Skin epidermis (tissue), 12 donors: ENCODE results near the gene TOMM5.
"Not testable (repeated sequence)": the region's sequence is repeated elsewhere in the genome, so short reads cannot be mapped to it uniquely, and the experiment has no call there.

Experiments
- H3K27ac ChIP-seq, 21 experiments: fragments of 200-600 bp; sonication (generic) in 11 of 21; one replicate each; pipeline ENCODE4 v1.5.0; 2020; ENCODE audit warnings: mild to moderate bottlenecking in 3 of 21, inconsistent platforms in 2 of 21, moderate library complexity in 2 of 21
- H3K4me3 ChIP-seq, 7 experiments: fragments of 200-600 bp; sonication (generic) in 2 of 7; one replicate each; pipeline ENCODE4 v1.5.0; 2020; ENCODE audit warnings: inconsistent platforms in 2 of 7, mild to moderate bottlenecking in 2 of 7, moderate library complexity in 1 of 7

TOMM5 gene

GRCh38 chr9:37617832-37618231 lies 25.4 kb upstream of the TOMM5 start:
- Histone ChIP-seq H3K27ac (peak overlapping the region in 1 of 21 experiments; percentile 1), H3K4me3 (no peak overlapping the region)

GRCh38 chr9:37617161-37617560 lies 24.8 kb upstream of the TOMM5 start:
- Histone ChIP-seq H3K4me3 (no peak overlapping the region), H3K27ac (no peak overlapping the region)

GRCh38 chr9:37611961-37612360 lies 19.6 kb upstream of the TOMM5 start:
- Histone ChIP-seq H3K4me3 (no peak overlapping the region), H3K27ac (no peak overlapping the region)

- no peak overlapping the region for H3K27ac ChIP-seq
- no peak overlapping the region for H3K4me3 ChIP-seq
Observed at GRCh38 chr9:37611014-37611413, 18.6 kb upstream of the TOMM5 start.

- no peak overlapping the region for H3K27ac ChIP-seq
- no peak overlapping the region for H3K4me3 ChIP-seq
Observed at GRCh38 chr9:37609735-37610397, 17.5 kb upstream of the TOMM5 start.

- no peak overlapping the region for H3K4me3 ChIP-seq
- H3K27ac ChIP-seq = no peak overlapping the region
Observed at GRCh38 chr9:37608250-37608649, 15.9 kb upstream of the TOMM5 start.

- H3K4me3 ChIP-seq = peak overlapping the region in 1 of 7 experiments; percentile 9
- H3K27ac ChIP-seq = peak overlapping the region in 3 of 21 experiments; percentile 3 to 56 (median 46)
Observed at GRCh38 chr9:37604296-37604695, 11.9 kb upstream of the TOMM5 start.

- H3K4me3 ChIP-seq = peak overlapping the region in 1 of 7 experiments; percentile 9
- peak overlapping the region in 4 of 21 experiments; percentile 5 to 56 (median 18) for H3K27ac ChIP-seq
Observed at GRCh38 chr9:37602817-37603216, 10.4 kb upstream of the TOMM5 start.

- not testable (repeated sequence) for H3K4me3 ChIP-seq, H3K27ac ChIP-seq
Observed at GRCh38 chr9:37602061-37602460, 9.7 kb upstream of the TOMM5 start.

GRCh38 chr9:37596504-37596903 lies 4.1 kb upstream of the TOMM5 start:
- Histone ChIP-seq H3K4me3 (no peak overlapping the region), H3K27ac (no peak overlapping the region)

GRCh38 chr9:37593883-37594448 lies 1.6 kb upstream of the TOMM5 start:
- Histone ChIP-seq H3K27ac (no peak overlapping the region), H3K4me3 (no peak overlapping the region)

GRCh38 chr9:37587521-37587920 lies 4.9 kb downstream of the TOMM5 start:
- Histone ChIP-seq H3K4me3 (no peak overlapping the region), H3K27ac (no peak overlapping the region)

- Histone ChIP-seq H3K4me3 (no peak overlapping the region), H3K27ac (no peak overlapping the region)
Observed at GRCh38 chr9:37583522-37584121, 8.8 kb downstream of the TOMM5 start.

GRCh38 chr9:37582548-37583157 lies 9.7 kb downstream of the TOMM5 start:
- Histone ChIP-seq H3K4me3 (no peak overlapping the region), H3K27ac (no peak overlapping the region)

- Histone ChIP-seq H3K27ac (peak within 1 kb of the TSS in 20 of 21 experiments; percentile 31 to 89 (median 75)), H3K4me3 (peak within 1 kb of the TSS; percentile 54 to 84 (median 68))
Observed at GRCh38 chr9:37575921-37576721, 16.3 kb downstream of the TOMM5 start, which contains the start of gene FBXO10. Gene FBXO10 (minus strand): TSS chr9:37576380. CDS start chr9:37541768, 34,612 bp downstream.

GRCh38 chr9:37575511-37575914 lies 16.9 kb downstream of the TOMM5 start:
- Histone ChIP-seq H3K27ac (peak overlapping the region in 20 of 21 experiments; percentile 31 to 89 (median 75)), H3K4me3 (peak overlapping the region; percentile 54 to 84 (median 68))

- Histone ChIP-seq H3K27ac (peak overlapping the region in 4 of 21 experiments; percentile 75 to 89 (median 76)), H3K4me3 (peak overlapping the region in 1 of 7 experiments; percentile 54)
Observed at GRCh38 chr9:37575001-37575400, 17.4 kb downstream of the TOMM5 start.

- H3K27ac ChIP-seq = peak overlapping the region in 4 of 21 experiments; percentile 17 to 75 (median 36)
- H3K4me3 ChIP-seq = no peak overlapping the region
Observed at GRCh38 chr9:37574241-37574721, 18.1 kb downstream of the TOMM5 start.

GRCh38 chr9:37571282-37571681 lies 21.1 kb downstream of the TOMM5 start:
- no peak overlapping the region for H3K27ac ChIP-seq
- no peak overlapping the region for H3K4me3 ChIP-seq

- H3K27ac ChIP-seq = no peak overlapping the region
- no peak overlapping the region for H3K4me3 ChIP-seq
Observed at GRCh38 chr9:37566716-37567115, 25.7 kb downstream of the TOMM5 start.
